DMS79 treated with DMSO at 0.1 percent for 48 hours (cell line): ENCODE measurements around the gene PDE9A.

Source experiments
- DNase-seq: peaks from one replicate; lab custom pipeline; 2025; lab: John Stamatoyannopoulos, UW

Gene PDE9A

GRCh38 chr21:42673633-42674328, 20.4 kb downstream of the PDE9A start:
- no peak for DNase-seq

DNA sequence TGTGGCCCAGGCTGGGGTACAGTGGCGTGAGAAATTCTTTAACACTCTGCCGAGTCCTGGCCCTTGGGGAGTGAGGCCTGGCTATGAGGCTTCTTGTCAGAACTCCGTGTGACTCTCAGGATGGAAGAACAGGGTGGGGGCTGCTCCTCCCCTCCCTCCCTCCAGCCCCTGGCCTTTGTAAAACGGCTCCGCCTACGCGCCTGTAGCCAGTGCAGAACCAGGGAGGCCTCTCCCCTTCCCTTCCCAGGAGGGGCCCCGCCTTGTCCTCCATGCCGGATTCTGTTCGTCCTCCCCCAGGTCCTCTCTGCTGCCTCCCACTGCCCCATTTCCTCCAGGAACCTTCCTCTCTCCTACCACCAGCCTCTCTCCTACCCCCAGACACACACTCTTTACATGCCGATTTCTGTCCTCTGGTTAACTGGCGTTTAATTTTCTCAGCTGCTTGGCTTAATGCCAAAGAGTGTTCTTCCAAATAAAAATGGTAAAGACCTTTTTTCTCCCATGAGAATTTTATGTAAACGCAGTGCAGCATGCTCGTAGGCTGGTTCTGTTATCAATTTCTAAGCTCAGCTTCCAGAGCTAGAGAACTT, 21.0 kb downstream of the PDE9A start:
- peak; percentile 66 for DNase-seq

GRCh38 chr21:42675403-42675802, 22.0 kb downstream of the PDE9A start:
- DNase-seq, result no peak

- DNase-seq, result no peak
Observed at GRCh38 chr21:42676808-42677207, 23.4 kb downstream of the PDE9A start.

- DNase-seq, result peak; percentile 78
Observed at GRCh38 chr21:42677339-42678321, 24.2 kb downstream of the PDE9A start.

GRCh38 chr21:42678618-42679295, 25.3 kb downstream of the PDE9A start:
- no peak for DNase-seq

DNA sequence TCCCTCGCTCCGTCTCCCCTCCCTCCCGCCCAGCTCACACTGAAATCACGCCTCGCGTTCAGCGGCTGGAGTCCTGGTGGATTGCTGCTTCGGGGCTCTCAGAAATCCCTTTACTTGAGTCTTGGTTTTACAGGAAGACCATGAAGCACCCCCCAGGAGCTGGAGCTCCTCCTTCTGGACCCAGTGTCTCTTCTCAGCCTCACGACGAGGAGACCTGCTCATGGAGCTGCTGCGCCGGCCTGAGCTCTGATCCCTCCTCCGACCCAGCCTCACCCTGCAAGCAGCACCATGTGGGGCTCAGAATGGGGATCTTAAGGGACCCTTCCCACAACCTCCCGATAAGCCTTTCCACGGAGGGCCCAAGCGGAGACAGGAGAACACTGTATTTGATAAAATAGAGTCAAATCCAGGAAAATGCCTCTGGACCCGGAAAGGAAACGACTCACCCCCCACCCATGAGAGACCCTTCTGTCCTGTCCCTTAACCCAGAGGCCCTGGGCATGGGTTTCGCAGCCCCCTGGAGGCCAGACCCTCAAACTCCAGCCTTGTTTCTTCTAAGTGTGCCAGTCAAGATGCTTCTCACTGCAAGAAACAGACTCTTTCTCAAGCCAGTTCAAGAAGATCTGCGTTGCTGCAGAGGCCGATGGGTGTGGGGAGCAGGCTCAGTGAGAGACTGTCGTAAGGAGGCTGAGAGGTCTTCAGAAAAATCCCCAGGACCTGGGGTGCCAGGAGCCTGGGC, 26.1 kb downstream of the PDE9A start:
- DNase-seq, result no peak

- no peak for DNase-seq
Observed at GRCh38 chr21:42680058-42680330, 26.6 kb downstream of the PDE9A start.

- DNase-seq, result no peak
Observed at GRCh38 chr21:42680429-42680828, 27.0 kb downstream of the PDE9A start.

DNA sequence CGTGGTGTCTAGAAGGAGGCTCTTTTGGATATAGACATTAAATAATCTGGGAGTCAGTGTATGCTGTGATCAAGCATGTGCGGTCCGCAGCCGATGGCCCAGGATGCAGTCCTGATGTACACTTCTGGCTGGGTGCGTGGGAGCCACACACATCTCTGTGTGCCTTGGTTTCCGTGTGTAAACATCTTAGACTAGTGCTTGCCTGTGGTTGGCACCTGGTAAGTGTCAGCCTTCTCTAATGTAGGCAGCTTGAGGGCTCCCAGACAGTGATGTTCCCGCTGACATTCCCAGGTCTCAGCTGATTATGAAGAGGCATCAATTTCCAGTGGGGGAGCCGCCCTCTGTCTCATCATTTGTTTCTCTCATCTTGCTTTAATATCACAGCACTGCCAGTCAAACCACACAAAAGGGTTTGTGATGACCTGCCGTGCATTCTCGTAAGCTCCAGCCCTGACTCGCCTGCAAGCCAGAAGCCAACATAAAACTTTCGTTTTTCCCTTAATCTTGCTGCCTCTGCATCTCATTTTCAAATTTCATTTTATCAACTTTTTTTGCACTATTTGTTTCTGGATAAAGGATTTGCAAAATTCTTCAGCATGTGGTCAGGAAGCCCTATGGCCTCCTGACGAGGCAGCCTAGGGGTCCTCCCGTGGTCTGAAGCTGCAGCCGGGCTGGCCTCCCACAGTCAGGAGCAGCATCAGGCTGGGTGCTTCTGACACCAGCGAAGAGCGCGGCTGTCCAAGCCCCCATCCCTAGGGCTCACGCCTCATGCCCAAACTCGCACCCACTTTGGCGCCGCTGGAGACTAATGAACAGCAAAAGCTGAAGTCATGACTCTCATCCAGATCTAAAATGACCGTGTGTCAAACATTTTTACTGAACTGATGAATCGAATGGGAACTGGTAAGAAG, 28.1 kb downstream of the PDE9A start:
- no peak for DNase-seq

DNA sequence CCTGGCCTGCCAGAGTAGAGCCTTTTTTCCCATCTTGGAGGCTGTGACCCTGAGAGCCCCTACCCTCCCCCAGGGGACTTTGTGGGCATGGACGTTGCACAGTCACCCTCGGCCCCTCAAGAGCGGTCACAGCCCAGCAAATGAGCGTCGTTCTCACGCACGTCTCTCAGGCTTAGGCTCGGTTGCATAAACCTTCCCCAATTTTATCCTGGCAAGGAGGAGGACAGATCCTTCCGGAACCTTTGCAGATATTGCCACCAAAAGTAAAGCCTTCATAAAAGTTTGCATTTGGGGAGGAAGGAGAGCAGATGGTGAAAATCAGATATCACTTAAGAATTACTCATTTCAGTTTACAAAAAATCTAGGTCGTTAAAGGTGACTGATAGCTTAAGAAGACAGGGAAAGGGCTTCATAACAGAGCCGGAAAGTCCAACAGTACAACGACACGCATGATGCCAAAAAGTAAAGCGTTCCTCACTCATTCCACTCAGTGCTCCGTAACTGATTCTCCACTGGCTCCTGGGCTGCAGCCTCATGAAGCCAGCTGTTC, 29.3 kb downstream of the PDE9A start:
- DNase-seq, result no peak

DNA sequence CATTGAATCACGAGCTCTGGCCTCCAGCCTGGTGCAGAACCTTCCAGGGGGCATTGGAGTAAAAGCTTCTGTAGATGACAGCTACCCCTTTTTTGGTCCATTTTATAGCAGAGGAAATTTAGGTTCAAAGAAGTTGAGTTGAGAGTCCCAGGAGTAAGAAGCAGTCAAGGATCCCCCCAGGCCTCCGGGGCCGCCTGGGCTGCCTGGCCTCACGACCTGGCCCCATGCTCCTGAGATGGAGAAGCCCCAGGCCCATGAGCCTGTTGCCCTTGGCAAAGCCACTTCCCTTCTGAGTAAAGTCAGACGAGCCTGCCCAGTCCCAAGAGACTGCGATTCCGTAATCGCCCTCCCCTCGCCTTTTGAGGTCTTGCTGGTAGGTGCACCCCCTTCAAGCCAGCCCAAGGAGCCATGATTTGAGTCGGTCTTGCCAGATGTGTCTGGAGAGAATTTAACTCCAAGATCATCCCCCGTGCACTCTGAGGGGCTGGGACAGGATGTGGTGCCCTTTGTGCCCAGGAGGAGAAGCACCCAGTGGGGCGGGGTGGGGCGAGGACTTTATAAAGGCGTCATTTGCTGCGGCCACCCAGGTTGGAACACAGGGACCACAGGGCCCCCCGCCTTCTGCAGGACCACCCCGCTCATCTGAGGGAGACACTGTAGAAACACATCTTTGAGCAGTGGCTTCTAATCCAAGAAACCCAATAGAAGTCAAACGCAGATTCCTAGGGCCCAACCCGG, 30.1 kb downstream of the PDE9A start:
- DNase-seq, result no peak

DNA sequence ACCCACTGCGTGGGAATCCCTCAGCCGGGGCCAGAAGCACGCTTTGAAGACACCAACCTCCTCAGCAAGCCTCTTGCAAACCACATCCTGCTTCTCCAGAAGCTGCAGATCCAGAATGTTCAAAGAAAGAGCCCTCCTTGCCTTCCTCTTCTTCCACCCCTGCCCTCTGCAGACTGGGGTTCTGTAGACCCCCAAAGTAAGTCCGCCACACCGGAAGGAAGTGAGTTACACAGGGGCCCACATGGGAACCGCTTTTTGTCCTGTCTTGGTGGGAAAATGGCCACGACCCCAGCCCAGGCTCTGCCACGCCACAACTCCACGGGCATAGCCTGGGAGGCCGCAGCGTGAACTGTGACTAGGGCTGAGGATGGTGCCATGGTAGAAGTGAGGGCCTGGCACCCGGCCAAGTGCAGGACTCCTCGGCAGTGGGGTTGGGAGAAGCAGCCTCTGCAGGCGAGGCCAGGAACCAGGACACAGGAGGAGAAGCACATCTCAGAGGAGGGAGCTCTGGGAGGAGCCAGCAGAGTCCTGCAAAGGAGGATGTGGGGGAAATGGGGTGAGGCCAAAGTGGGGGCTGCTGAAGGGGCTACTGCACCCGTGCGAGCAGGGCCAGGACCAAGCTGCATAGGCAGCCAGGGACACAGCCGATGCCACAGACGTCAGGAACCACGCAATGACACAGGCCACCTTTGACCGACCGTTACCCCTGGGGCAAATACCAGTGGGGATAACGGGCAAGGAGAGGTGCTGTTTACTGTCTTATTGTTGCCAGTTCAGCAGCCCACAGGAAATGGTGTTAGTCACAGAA, 30.9 kb downstream of the PDE9A start:
- DNase-seq, result no peak

DNA sequence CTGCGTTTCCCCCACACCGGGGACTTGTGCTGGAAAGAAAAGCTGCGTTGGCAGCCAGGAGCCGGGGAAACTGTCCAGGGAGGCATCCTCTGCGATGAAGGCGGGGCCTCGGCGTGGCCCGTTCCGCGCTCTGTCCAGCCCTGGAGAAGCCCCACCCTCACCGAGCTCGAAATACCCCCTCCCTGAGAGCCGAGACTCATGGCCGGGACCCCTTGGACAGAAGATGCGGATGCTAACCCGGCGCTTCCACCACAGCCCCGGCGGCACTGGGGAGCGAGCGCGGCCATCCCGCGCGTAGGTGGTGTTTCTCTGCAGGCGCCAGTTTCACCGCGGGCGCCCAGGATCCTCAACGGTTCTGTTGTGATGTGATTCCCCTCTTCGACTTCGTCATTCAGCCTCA, 31.6 kb downstream of the PDE9A start:
- DNase-seq, result no peak

DNA sequence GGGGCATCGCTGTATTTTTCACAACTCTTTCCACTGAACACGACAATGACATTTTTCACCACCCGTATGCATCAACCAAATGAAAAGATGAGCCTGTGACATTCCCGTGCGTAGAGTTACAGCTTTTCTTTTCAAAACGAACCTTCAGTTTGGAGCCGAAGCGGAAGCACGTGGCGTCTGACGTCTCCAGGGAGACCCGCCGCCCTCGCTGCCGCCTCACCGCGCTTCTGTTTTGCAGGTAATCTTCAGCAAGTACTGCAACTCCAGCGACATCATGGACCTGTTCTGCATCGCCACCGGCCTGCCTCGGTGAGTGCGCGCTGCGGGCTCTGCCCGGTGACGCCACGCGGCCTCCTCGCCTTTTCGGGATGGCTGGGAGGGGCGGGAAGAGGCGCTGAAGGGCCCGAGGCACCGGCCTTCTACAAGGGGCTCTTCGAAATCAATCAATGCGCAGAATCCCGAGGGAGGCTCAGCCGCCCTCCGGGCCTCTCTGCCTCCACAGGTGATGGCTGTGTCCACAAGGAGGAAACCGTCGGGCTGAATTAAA, 32.6 kb downstream of the PDE9A start:
- DNase-seq, result no peak

DNA sequence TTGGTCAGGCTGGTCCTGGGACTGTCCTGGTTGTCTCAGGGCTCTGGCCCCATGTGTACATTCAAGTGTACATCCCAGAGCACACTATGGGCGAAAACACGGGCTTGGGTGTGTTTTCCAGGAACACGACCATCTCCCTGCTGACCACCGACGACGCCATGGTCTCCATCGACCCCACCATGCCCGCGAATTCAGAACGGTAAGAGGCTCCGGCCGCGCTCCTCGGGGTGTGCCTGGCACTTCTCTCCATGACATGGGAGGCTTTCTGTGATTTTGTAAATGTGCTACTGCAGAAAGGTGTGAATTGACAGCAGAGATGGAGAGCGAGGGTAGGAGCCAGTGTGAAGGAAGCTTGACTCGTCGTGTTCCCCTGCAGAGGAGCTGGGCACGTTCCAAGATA, 34.4 kb downstream of the PDE9A start:
- DNase-seq, result no peak

- no peak for DNase-seq
Observed at GRCh38 chr21:42688226-42688840, 34.9 kb downstream of the PDE9A start.

- no peak for DNase-seq
Observed at GRCh38 chr21:42688841-42689371, 35.5 kb downstream of the PDE9A start.
